Upper lobe of left lung (tissue), 4 donors: ENCODE data around the gene CHRNA7.

Source experiments
- POLR2A ChIP-seq, 4 donors: fragments of 450-650 bp; IDR thresholded peaks; one replicate each; pipeline ENCODE4 v1.5.1; 2016 to 2017; ENCODE audit warnings: antibody characterized with exemption in 4 of 4, mild to moderate bottlenecking in 2 of 4
- POLR2AphosphoS5 ChIP-seq, 2 donors: sonication (generic); formaldehyde crosslinking; IDR thresholded peaks; one replicate each; pipeline ENCODE4 v1.5.1; 2017; ENCODE audit warnings: antibody characterized with exemption in 2 of 2
- TF ChIP-seq, protein P1 (sequence below), 6 experiments: fragments of 450-650 bp in 4 of 6; fragments of 200-600 bp in 2 of 6; sonication (generic) in 2 of 6; IDR thresholded peaks; one replicate each; pipeline ENCODE4 v1.5.1; 2016 to 2019; ENCODE audit warnings: antibody characterized with exemption in 6 of 6

DNA sequence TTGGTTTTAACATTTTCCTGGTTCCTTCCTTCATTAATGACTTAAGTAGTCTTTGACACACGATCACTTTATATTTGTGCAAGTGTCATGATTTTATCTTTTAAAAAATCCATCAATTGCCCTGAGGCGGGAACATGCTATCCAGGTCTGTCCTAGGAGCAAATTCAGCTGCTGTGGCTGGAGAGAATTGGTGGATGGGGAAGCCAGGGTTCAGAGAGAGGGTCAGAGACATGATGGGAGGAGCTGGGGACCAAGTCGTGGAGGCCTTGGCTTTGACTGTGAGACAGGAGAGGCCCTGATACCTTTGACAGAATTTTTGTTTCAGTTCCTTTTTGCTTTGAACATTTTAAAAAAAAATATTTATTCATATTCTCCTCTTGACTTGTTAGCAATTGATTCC, 89.0 kb downstream of the CHRNA7 start:
- TF ChIP-seq, protein P1, sequence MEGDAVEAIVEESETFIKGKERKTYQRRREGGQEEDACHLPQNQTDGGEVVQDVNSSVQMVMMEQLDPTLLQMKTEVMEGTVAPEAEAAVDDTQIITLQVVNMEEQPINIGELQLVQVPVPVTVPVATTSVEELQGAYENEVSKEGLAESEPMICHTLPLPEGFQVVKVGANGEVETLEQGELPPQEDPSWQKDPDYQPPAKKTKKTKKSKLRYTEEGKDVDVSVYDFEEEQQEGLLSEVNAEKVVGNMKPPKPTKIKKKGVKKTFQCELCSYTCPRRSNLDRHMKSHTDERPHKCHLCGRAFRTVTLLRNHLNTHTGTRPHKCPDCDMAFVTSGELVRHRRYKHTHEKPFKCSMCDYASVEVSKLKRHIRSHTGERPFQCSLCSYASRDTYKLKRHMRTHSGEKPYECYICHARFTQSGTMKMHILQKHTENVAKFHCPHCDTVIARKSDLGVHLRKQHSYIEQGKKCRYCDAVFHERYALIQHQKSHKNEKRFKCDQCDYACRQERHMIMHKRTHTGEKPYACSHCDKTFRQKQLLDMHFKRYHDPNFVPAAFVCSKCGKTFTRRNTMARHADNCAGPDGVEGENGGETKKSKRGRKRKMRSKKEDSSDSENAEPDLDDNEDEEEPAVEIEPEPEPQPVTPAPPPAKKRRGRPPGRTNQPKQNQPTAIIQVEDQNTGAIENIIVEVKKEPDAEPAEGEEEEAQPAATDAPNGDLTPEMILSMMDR (IDR thresholded peaks at IDR 0.05) = no peak
- TF ChIP-seq POLR2A (IDR thresholded peaks at IDR 0.05) = no peak
- no peak for TF ChIP-seq POLR2AphosphoS5 (IDR thresholded peaks at IDR 0.05)
